Lung (tissue), 12 donors: ENCODE data around the gene MARK2. TPM values are rescaled to one million over a fixed set of nuclear protein-coding genes. Genes with fewer than 3 reads are reported as not detected.

Experiments
- ATAC-seq: fragments of 200-7000 bp; cut with Tn5 transposase; one replicate; pipeline ENCODE4 v1.9.1; 2020; ENCODE audit warnings: moderate number of reproducible peaks; ENCODE audit not compliant: insufficient read depth, low FRiP score
- DNase-seq, 3 donors: peaks; one replicate each; pipeline ENCODE4 v3.0.0-alpha.2; 2013 to 2017
- H3K27ac ChIP-seq, 2 donors: one replicate each; pipeline ENCODE4 v1.5.1; 2013; ENCODE audit warnings: mild to moderate bottlenecking in 2 of 2, moderate library complexity in 2 of 2, control low read depth in 1 of 2, inconsistent platforms in 1 of 2, low read depth in 1 of 2, low read length in 1 of 2
- H3K27me3 ChIP-seq, 3 donors: one replicate each; pipeline ENCODE4 v1.5.1; 2013; ENCODE audit warnings: low read length in 2 of 3; ENCODE audit not compliant: control insufficient read depth in 3 of 3, insufficient read depth in 3 of 3
- H3K36me3 ChIP-seq, 4 donors: one replicate each; pipeline ENCODE4 v1.5.1; 2013; ENCODE audit warnings: low read length in 4 of 4, mild to moderate bottlenecking in 1 of 4, moderate library complexity in 1 of 4; ENCODE audit not compliant: control insufficient read depth in 4 of 4, insufficient read depth in 4 of 4
- H3K4me1 ChIP-seq, 5 donors: one replicate each; pipeline ENCODE4 v1.5.1; 2013; ENCODE audit warnings: low read length in 5 of 5, mild to moderate bottlenecking in 2 of 5, moderate library complexity in 1 of 5; ENCODE audit not compliant: control insufficient read depth in 5 of 5, insufficient read depth in 5 of 5
- H3K4me3 ChIP-seq: one replicate; pipeline ENCODE4 v1.5.1; 2013; ENCODE audit warnings: mild to moderate bottlenecking, control low read depth, moderate library complexity
- H3K9ac ChIP-seq, 2 donors: one replicate each; pipeline ENCODE4 v1.5.1; 2013; ENCODE audit warnings: low read length in 2 of 2, control low read depth in 1 of 2; ENCODE audit not compliant: insufficient read depth in 1 of 2
- H3K9me3 ChIP-seq, 4 donors: one replicate each; pipeline ENCODE4 v1.5.1; 2013; ENCODE audit warnings: low read length in 3 of 4, mild to moderate bottlenecking in 1 of 4, moderate library complexity in 1 of 4; ENCODE audit not compliant: control insufficient read depth in 4 of 4, insufficient read depth in 3 of 4
- CTCF ChIP-seq: IDR thresholded peaks from 2 replicates; pipeline ENCODE4 v1.5.1; 2012; ENCODE audit warnings: mild to moderate bottlenecking; ENCODE audit errors: control extremely low read depth, extremely low read depth
- WGBS, 2 donors: extraction: QIAGEN DNeasy Blood & Tissue Kit; methylation state at CpG; one replicate each; pipeline ENCODE4 v1.1.7; 2013; 5-methylcytosine and 5-hydroxymethylcytosine counted together
- polyA plus RNA-seq, 2 donors: library from polyadenylated mRNA; stranded (reverse); fragments of 200-250 nt; gene quantifications; one replicate each; pipeline ENCODE4 v1.2.1, GENCODE V29; 2013
- total RNA-seq, 2 donors: library from RNA; depleted of rRNA in 1 of 2; stranded (reverse); fragments of >200 nt in 1 of 2; gene quantifications; one replicate each; pipeline ENCODE4 v1.2.1, GENCODE V29; 2014 to 2021
- donor health status: control.
- donor health status: control.
- donor health status: Bipolar disorder and iron deficiency.
- donor health status: healthy.
- donor health status: DM: yes; HTN: yes; CAD: no.

The MARK2 gene
- total and polyA plus RNA-seq, 4 donors = 15.5 to 42.9 (median 32.3) TPM

GRCh38 chr11:63831326-63831725 is 7.6 kb upstream of the MARK2 start:
- Histone ChIP-seq H3K9me3 (no peaks in the 10 kb centered on the region), H3K36me3 (peaks cover 0 to 16% (median 6%) of the 10 kb centered on the region in 4 donors), H3K4me3 (no peak overlapping the region), H3K27ac (no peak overlapping the region), H3K4me1 (no peaks in the 10 kb centered on the region), H3K27me3 (no peaks in the 10 kb centered on the region), H3K9ac (no peak overlapping the region)
- no peak for TF ChIP-seq CTCF
- DNase-seq = no peak
- WGBS, 2 donors = 72 to 87% methylated on average over 7 of the region's 7 CpGs
- no peak for ATAC-seq

- H3K9ac ChIP-seq = no peak overlapping the region
- H3K27ac ChIP-seq = no peak overlapping the region
- ATAC-seq (no peak), DNase-seq (no peak)
- WGBS, 2 donors = 28 to 45% methylated on average over 2 of the region's 2 CpGs
- TF ChIP-seq CTCF = no peak
- no peaks in the 10 kb centered on the region for H3K9me3 ChIP-seq
- H3K27me3 ChIP-seq = no peaks in the 10 kb centered on the region
- peaks cover 0 to 6% (median 2%) of the 10 kb centered on the region in 4 donors for H3K36me3 ChIP-seq
- peaks cover 0 to 1% (median 0%) of the 10 kb centered on the region in 5 donors for H3K4me1 ChIP-seq
- H3K4me3 ChIP-seq = no peak overlapping the region
These were observed 6.6 kb upstream of the MARK2 start for GRCh38 chr11:63832336-63832735.

- Histone ChIP-seq H3K27ac (no peak overlapping the region), H3K9ac (no peak overlapping the region), H3K36me3 (peaks cover 0 to 5% (median 2%) of the 10 kb centered on the region in 4 donors), H3K4me3 (no peak overlapping the region), H3K9me3 (no peaks in the 10 kb centered on the region), H3K4me1 (peaks cover 0 to 5% (median 1%) of the 10 kb centered on the region in 5 donors), H3K27me3 (no peaks in the 10 kb centered on the region)
- ATAC-seq (no peak), DNase-seq (no peak)
- 100% methylated on average over 2 of the region's 2 CpGs for WGBS, 2 donors
- no peak for TF ChIP-seq CTCF
These were observed 5.9 kb upstream of the MARK2 start for GRCh38 chr11:63833048-63833447.

GRCh38 chr11:63834535-63835157 is 4.3 kb upstream of the MARK2 start:
- Histone ChIP-seq H3K9me3 (no peaks in the 10 kb centered on the region), H3K27ac (no peak overlapping the region), H3K27me3 (no peaks in the 10 kb centered on the region), H3K36me3 (no peaks in the 10 kb centered on the region), H3K9ac (no peak overlapping the region), H3K4me3 (no peak overlapping the region), H3K4me1 (peaks cover 0 to 9% (median 4%) of the 10 kb centered on the region in 5 donors)
- peak in 1 of 3 donors; percentile 12 for DNase-seq
- no peak for ATAC-seq
- no peak for TF ChIP-seq CTCF
- 92 to 94% methylated on average over 12 of the region's 12 CpGs for WGBS, 2 donors
